Right kidney (tissue), 9 donors: Measurements from ENCODE around the gene CD4.
"Not testable (repeated sequence)": the region's sequence is repeated elsewhere in the genome, so short reads cannot be mapped to it uniquely, and the experiment has no call there.

ENCODE experiments used
- DNase-seq: peaks from one replicate; pipeline ENCODE4 v3.0.0-alpha.2; 2016
- long read RNA-seq, 8 donors: transcript quantifications; one replicate each; lab custom pipeline, GENCODE V29; 2026

Gene CD4
- long read RNA-seq, donor 1, partial matches to known transcripts: 0 of 4 reads
- long read RNA-seq, donor 1, other reads (novel, unspliced or antisense): 0 of 4 reads
- long read RNA-seq, donor 2, partial matches to known transcripts: 0 of 9 reads
- long read RNA-seq, donor 2, other reads (novel, unspliced or antisense): 6 of 9 reads
- long read RNA-seq, donor 3, partial matches to known transcripts: 13 of 14 reads
- long read RNA-seq, donor 3, other reads (novel, unspliced or antisense): 0 of 14 reads
- long read RNA-seq, donor 4, partial matches to known transcripts: 28 of 30 reads
- long read RNA-seq, donor 4, other reads (novel, unspliced or antisense): 0 of 30 reads
- long read RNA-seq, donor 5, transcript CD4-201 (10 exons, 3,114 nt): major isoform, 5 of 5 reads
- long read RNA-seq, donor 5, partial matches to known transcripts: 0 of 5 reads
- long read RNA-seq, donor 5, other reads (novel, unspliced or antisense): 0 of 5 reads
- long read RNA-seq, donor 6, partial matches to known transcripts: 0 of 2 reads
- long read RNA-seq, donor 6, other reads (novel, unspliced or antisense): 0 of 2 reads
- long read RNA-seq, donor 7, partial matches to known transcripts: 5 of 20 reads
- long read RNA-seq, donor 7, other reads (novel, unspliced or antisense): 11 of 20 reads
- long read RNA-seq, donor 8, partial matches to known transcripts: 0 of 2 reads
- long read RNA-seq, donor 8, other reads (novel, unspliced or antisense): 0 of 2 reads

DNA sequence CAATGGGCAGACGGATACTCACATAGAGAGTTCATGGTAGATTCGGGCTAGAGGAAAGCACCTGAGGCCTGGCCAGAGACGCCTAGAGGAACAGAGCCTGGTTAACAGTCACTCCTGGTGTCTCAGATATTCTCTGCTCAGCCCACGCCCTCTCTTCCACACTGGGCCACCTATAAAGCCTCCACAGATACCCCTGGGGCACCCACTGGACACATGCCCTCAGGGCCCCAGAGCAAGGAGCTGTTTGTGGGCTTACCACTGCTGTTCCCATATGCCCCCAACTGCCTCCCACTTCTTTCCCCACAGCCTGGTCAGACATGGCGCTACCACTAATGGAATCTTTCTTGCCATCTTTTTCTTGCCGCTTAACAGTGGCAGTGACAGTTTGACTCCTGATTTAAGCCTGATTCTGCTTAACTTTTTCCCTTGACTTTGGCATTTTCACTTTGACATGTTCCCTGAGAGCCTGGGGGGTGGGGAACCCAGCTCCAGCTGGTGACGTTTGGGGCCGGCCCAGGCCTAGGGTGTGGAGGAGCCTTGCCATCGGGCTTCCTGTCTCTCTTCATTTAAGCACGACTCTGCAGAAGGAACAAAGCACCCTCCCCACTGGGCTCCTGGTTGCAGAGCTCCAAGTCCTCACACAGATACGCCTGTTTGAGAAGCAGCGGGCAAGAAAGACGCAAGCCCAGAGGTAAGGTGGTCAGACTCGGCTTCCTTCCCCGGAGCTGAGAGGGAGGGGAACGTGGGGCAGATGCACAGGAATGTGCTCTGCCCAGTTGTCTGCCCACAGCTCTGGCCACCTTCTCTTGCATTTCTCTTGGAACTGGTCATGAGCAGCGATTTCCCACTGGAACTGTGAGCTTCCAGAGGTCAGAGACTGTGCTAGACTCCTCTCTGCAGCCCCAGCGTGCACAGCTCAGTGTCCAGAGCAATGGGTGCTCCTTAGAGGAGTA lies at the start of gene CD4:
Gene CD4, plus strand, starts transcription at position 557 of the 953 bp plus-strand sequence. CDS start 10,611 bp downstream, outside the sequence.
- DNase-seq: no peak

DNA sequence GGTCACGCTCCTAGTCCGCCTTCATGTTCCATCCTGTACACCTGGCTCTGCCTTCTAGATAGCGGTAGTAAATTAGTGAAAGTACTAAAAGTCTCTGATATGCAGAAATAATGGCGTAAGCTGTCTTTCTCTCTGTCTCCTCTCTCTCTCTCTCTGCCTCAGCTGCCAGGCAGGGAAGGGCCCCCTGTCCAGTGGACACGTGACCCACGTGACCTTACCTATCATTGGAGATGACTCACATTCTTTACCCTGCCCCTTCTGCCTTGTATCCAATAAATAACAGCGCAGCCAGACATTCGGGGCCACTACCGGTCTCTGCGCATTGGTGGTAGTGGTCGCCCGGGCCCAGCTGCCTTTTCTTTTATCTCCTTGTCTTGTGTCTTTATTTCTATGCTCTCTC lies 47.2 kb upstream of the CD4 start:
- not testable (repeated sequence) for DNase-seq

DNA sequence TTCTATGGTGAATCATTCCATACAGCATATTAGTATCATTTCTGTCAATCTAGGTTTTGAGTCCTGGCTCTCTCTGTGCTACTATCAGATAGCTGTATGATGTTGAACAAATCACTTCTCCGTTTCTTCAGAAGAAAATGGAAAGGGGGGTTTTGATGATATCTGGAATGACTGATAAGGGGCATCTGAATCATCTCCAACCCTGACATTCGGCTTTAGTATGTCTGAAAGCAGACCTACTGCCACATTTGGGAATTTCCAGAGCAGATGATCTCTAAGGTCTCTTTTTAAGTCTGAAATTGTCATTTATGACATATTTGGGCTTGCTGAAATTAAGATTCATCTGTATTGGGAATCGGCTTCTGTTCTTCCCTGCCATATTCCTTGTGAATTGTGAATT lies 46.5 kb upstream of the CD4 start:
- DNase-seq: no peak

DNA sequence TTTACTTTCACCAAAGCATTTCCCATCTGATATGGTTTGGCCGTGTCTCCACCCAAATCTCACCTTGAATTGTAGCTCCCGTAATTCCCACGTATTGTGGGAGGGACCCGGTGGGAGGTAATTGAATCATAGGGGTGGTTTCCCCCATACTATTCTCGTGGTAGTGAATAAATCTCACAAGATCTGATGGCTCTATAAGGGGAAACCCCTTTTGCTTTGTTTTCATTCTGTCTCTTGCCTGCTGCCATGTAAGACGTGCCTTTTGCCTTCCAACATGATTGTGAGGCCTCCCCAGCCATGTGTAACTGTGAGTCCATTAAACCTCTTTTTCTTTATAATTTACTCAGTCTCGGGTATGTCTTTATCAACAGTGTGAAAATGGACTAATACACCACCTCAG lies 46.0 kb upstream of the CD4 start:
- not testable (repeated sequence) for DNase-seq

DNA sequence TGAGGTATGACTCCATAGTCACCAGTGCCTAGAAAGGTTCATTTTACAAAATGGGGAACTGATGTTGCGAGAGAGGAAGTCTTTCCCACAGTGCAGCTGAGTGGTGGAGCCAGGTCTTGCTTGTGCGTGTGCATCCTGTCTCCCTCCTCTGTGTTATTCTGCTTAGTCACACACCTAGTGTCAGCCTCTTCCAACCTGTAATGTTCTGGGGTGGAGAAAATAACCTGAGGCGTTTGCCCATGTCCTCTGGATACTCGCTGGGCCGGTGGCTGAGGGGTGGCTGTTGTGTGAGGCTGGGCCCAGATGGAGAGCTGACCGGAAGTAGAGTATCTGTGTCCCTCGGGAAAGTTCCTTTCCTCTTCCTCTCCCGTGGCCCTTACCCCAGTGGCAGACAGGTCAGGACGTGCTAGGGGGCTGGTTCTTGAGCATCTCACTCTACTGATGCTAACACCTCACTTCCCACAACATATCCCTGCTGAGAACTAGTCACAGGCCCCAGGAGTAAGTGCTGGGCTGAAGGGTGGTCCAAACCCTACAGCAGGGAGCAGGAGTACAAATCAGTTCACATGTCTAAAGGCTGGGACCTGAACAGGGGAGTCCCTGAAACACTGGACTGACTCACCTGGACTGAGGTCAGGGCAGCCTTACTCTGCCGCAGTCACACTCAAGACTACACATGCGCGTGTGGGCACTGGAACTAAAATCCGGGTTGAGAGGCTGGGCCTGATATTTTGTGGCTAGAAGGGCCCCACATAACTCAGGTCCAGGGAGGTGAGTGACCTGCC lies 43.4 kb upstream of the CD4 start:
- no peak for DNase-seq

DNA sequence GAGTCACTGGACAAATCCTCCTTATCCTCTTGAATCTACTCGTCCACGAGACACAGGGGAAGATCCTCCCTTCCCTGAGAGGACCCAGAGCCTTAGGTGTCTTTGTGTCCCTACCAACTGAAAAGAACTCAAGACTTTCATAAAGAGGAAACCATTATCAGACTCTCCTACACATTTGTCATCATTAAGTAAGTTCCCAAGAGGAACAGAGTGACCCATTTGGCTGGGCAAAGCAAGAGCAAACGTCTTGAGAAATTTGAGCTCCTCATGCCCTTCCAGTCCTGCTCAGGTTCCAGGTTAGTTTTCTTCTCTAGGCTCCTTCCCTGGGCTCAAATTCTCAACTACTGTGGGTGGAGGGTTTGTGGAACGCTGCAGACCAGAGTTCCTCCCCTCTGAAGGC lies 42.1 kb upstream of the CD4 start:
- DNase-seq: no peak

DNA sequence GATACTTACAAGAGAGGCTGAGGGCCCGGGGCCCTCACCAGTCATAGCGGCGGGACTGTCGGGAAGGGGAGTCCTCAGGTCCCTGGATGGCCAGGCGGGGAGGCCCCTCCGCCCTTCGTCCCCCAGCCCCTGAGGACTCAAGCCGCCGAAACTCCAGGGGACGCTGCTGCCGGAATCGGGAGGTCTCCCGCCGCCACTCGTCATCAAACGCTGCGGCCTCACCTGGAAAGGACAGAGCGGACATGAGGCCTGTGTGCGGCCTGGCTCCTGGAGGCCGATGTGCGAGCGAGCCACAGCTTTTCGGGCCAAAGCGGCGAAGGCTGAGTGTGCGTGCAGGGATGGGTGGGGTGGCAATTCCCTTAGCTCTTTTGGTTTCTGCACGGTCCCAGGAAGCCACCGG lies 40.6 kb upstream of the CD4 start:
- no peak for DNase-seq

DNA sequence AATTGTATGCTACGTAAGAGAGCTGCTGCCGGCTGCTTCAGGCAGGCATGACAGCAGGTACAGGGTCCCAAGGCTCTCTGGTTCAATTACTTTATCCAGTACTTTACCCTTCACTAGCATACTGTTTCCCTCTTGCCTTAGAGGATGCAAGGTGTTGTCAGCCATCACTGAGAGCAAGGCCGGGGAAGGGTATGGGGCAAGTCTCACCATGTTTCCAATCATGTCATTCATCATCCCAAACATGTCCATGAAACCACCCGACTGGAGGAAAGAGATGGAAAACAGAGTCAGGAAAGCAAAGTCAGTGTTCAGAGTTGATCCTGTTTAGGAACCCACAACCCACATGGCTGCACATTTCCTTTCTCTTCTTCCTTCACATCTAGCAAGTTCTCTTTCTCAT lies 38.8 kb upstream of the CD4 start:
- DNase-seq: no peak

DNA sequence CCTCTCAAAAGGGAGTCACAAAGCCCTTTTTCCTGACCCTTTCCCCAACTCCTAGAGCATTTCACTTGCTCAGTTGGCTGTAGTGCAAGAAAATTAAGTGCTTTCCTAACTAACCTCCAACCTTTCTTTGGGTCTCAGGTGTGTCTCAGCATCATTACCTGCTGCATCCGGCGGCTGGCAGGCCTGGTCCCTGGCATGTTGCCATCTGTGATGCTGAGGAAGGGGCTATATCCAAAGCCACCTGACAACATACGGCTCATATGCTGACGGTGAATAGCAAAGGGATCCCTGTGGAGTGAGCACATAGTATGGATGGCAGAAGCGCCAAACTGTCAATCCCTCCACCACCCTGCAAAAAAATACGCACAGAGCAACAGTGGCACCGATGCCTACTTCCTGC lies 37.6 kb upstream of the CD4 start:
- DNase-seq: no peak

DNA sequence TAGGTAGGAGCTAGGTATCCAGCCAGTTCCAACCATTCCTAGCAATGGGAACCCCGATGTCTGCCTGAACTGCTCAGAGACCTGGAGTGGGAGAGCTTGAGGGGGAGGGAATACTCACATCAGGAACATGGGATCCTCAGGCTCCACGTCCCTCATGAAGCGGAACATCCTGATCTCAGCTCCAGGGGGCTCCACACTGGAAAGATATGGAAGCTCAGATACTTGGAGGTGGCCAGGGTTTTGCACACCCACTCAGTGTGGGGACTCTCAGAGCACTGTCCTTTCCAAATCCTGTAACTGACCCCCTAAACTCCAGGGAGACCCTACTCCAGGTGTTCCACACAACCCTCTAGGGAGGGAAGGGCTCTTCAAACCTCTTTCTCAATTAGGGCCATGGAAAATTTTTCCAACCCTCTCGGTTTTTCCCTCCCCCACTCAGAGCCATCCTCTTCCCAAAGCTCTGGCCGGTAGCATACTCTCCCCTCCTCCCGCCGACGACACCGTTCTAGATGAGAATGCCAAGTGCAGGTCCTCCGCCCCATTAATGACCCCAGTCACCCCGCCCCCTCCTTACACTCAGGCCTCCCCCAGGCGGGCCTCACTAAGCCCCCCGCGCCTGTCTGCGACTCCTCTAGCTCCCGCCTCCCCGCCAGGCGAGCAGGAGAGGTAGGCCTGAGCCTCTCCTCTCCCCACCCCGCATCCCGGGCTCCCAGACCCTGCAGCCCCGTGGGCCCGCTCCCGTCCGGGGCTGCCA lies 37.0 kb upstream of the CD4 start:
- DNase-seq: peak; percentile 54

DNA sequence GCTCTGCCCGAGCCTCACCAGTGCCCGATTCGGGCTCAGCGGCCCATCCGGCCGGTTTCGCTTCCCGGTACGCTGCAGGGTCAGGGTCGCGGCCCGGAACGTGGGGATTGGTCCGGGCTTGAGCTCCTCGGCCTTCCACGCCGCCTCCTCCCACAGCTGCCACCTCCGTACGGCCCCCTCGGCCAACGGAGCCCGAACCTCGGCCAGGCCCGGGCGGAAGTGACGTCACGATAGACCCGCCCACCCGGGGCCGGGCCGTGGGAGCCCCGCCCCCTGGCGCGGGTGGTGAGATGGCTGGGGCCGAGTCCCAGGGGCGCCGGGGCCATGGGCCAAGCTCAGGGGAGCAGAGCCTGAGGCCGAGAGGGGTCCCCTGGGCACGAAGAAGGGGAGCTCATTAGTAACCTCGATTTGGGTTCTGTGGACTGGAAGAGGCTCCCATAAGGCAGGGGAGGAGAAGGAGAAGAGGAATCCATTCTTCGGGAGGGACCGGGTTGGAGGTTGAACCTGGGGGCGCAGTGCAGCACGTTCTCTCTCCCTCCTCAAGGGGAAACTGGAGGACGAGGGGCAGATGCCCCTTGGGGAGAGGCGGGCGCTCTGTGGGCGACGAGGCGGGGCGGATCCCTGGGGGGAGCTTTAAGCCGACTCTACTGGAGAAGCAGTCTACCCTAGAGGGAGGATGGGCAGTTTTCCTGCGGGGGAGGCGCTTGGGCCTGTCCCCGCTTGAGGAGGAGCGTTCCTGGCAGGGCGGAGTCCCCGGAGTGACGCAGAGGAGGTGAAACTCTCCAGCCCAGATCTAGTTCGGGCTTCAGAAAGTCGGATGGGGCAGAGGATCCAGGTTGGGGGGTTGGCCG lies 36.2 kb upstream of the CD4 start, which contains the start of gene MLF2:
Gene MLF2, minus strand, starts transcription at position 221 of the 851 bp plus-strand sequence. CDS start 807 bp downstream, outside the sequence.
- DNase-seq: peak; percentile 99

DNA sequence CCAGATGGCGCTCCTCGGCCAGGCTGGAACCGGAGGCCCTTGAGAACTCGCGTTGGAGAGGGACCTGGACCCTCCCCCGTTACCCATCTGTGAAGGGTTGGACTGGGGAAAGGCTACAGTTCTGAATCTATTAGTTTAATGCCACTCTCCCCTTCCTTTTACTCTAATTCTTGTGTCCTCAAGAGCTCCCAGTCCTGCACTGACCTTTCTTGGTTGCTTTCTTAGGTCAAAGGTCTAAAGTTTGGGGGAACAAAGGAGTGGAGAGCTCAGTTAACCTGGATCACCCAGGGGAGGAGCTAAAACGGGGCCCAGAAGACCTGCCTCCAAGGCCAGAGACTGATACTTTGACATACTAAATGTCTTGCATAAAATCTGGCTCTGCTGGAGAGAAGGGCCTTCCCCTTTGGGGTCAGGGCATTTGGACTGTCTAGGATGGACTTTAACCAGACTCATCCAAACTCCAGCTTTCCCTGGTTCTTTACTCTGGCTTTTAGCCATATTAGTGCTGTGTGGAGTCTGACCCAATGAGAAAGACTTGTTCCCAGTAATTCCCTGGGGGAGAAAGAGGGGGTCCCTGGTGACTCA lies 35.5 kb upstream of the CD4 start:
- DNase-seq: no peak

DNA sequence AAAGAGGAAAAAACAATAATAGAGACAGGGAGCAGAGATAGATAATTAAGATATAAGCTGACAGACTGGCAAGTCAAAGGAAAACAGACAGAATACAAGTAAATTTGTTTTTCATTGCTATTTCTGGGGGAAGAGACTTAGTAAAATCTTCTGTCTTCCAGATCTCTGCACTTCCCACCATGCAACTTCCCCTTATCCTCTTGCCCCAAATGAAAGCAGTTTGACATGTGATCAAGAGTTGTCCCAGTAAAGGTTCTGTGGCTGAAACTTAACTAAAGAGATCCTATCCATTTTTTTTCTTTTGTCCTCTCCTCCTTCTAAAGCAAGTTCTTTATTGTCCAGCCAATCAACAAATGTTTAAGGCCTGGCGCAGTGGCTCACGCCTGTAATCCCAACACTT lies 34.9 kb upstream of the CD4 start:
- DNase-seq: no peak

DNA sequence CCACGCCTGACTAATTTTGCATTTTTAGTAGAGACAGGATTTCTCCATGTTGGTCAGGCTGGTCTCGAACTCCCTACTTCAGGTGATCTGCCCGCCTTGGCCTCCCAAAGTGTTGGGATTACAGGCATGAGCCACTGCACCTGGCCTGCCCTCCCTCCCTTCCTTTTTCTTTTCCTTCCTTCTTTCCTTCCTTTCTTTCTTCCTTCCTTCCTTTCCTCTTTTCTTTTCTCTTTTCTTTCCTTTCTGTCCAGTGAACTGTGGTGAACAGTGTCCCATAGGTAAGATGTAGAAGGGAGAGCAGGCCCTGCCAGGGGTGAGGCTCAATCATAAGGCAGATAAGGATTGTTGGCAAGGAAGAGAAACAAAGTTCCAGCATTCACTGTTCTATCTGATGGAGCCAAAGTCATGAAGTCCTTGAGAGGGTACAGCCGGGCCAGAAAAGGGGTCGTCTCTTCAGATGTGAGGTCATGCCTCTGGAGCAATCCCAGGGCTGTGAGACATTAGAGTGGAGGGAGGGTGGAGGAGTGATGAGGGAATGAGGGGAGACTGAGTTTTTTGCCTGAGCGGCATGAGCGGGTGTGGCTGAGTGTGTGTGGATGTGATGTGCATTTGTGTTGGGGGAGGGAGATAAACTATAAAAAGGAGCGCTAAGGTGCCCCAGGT lies 32.2 kb upstream of the CD4 start:
- DNase-seq: no peak

DNA sequence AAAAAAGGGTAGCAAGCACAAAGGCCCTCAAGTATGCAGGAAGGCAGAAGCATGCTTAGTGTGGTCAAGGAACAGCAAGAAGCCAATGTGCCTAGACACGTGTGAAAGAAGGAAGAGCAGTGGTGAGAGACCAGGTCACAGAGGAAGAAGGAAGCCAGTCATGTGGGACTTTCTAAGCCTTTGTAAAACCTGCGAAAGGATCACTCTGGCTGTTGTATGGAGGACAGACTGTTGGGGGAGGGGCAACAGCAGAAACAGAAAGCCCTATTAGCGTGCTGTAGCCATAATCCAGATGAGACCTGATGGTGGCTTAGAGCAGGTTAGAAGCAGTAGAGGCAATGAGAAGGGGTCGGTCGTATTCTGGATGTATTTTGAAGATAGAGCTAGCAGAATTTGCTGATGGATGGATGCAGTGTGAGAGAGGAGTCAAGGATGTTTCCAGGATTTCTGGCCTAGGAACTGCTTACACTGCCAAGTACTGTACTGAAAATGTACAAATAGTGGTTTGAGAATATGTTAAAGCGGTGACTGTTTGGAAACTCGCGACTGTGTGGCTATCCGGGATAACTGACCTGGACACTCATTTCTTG lies 30.7 kb upstream of the CD4 start:
- no peak for DNase-seq

DNA sequence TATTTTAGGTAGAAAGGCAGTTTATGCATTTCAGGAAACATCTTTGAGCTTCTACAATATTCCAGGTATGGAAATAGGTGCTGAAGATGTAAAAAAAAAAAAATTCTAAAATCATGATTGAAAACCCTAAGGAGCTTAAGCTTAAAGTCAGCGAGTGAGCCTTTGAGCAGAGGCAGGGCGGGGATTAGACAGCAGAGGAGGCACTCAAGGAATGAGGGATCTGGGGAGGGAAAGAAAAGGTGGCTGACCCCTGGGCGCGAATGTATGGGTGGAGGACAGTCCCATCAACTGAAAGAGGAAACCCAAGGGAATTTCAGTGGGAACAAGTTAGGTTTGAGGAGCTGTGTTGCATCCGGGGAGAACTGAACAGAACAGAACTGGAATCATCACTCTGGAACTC lies 29.6 kb upstream of the CD4 start:
- no peak for DNase-seq

DNA sequence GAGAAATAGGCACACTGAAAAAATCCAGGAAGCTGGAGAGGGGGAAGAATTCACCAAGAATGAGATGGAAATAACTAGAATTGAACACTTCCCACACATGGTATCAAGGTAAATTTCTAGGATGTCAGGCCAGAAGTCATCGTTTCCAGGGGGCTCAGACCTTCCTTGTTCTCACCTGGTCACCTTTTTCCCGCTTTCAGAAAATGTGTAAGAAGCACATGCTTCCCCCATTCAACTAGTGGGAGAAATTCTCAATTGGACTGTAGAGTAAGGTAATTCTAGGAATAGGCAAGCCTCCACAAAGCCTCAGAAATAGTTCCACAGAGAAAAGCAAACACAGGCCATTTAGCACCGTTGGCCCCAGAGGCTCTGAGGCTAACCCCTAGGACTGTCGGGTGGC lies 25.9 kb upstream of the CD4 start:
- no peak for DNase-seq

DNA sequence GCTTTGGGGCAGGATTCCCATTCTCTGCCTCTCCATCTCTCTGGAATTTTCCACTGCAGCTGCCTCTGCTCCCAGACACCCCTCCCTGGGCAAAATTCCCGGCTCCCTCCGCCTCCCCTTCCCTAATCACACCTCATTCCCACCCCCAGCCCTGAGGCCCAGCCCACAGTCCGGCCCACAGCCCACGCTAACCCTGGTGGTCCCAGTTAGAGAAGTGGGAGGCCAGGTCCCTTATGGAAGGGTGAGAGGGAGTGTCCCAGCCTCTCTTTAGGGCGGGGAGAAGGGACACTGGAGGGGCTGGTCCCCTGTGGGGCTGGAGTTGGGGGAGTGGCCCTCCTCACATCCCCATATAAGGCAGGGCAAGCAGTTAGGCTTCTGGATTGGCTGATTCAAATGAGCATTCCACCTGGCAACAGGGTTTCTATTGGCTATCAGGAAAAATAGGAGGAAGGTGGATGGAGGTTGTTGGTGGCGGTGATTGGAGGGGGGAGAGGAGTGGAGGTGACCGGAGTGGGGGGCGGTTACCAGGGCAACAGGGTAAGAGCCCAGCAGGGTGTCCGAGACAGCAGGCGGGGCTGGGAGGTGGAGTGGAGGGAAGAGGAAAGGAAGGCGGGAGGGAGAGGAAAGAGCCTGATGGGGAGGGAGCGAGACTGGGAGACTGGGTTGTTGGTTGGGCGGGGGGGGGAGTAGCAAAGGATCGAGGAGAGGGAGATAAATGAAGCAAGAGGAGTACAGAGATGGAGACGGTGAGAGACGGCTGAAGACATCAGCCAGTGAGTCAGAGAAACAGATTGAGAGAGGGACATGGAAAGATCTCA lies 25.1 kb upstream of the CD4 start:
- peak; percentile 88 for DNase-seq
